Raji (cell line): ENCODE results near the gene PACSIN2.

ENCODE experiments used
- POLR2A ChIP-seq: IDR thresholded peaks from 2 replicates; pipeline ENCODE4 v1.6.1; 2011; ENCODE audit warnings: low read depth, low read length, control low read depth; ENCODE audit not compliant: insufficient read depth

The PACSIN2 gene

GRCh38 chr22:42918500-42918899 is 96.4 kb downstream of the PACSIN2 start:
- no peak for TF ChIP-seq POLR2A

GRCh38 chr22:42915980-42916765 is 98.8 kb downstream of the PACSIN2 start:
- TF ChIP-seq POLR2A = no peak

DNA sequence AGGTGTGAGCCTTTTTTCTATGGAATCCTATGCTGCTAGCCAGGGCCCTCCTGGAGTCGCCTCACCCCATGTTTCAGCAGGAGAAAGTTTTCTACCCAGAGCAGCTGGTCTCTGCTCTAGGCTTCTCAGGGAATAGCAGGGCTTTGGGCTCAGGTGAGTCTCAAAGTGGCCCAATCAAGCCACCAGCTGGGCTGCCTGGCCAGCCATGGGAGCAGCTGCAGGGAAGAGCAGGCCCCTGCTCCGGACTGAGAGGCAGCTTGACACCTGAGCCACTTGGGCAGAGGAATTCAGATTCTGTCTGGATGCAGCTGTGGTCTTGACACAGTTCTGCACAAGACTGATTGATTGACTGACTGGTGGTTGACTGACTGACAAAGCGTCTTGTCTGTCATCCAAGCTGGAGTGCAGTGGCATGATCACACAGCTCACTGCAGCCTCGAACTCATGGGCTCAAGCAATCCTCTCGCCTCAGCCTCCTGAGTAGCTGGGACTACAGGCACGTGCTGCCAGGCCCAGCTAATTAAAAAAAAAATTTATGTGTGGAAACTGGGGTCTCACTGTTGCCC is 100.4 kb downstream of the PACSIN2 start:
- no peak for TF ChIP-seq POLR2A

GRCh38 chr22:42913874-42914510 is 101.0 kb downstream of the PACSIN2 start:
- TF ChIP-seq POLR2A = no peak

GRCh38 chr22:42912059-42912458 is 102.9 kb downstream of the PACSIN2 start:
- no peak for TF ChIP-seq POLR2A

- TF ChIP-seq POLR2A = no peak
Observed at GRCh38 chr22:42910221-42910942, 104.6 kb downstream of the PACSIN2 start.

GRCh38 chr22:42909363-42910058 is 105.4 kb downstream of the PACSIN2 start:
- TF ChIP-seq POLR2A = no peak

DNA sequence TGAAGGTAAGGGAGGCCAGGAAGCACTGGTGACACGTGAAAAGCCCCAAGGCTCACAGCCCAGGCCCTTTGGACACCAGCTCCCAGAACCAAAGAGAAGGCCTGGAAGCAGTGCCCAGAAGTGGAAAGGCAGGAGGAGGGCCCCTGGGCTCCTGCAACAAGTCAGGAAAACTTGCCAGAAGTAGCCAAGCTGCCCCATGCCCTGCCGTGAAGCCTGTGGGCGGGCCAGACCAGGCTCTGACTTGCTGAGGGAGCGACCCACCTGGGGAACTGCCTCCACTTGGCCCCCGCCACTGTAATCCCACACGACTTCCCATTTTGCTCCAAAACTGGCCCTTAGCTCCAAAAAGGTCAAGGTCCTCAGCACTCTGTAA is 106.6 kb downstream of the PACSIN2 start:
- TF ChIP-seq POLR2A = no peak

- TF ChIP-seq POLR2A = no peak
Observed at GRCh38 chr22:42907404-42908373, 107.3 kb downstream of the PACSIN2 start.

DNA sequence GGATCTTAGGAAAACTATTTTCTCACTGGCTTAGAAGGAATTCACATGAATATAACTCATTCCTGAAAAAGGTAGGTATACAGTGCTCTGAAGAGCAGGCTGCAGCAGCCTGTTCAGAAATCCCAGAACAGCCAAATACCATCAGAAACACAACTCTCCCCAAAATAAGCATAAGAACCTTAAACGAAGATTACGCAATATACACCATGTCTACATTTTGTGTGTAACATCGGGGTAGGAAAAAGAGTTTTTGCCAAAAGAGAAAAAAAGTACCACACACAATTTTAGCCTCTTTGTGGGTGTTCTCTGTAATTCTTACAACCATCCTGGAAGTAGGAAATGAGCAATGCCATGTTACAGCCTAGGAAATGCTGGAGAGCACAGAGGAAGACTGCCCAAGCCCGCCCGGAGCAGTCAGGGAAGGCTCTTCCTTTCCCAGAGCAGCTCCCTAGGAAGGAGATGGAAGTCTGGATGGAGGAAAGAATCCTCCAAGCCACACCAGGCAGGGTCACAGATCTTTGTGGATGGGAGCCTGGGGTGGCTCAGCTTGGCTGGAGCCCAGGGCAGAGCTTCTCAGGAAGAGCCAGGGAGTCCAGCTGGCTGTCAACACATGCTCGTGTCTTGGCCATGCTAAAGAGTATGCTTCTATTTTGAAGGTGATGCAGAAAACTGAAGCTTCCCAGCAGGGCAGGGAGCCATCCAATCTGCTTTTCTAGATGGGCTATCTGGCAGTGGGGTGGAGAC is 108.2 kb downstream of the PACSIN2 start:
- TF ChIP-seq POLR2A = no peak

GRCh38 chr22:42905702-42906183 is 109.2 kb downstream of the PACSIN2 start:
- TF ChIP-seq POLR2A = no peak

- TF ChIP-seq POLR2A = no peak
Observed at GRCh38 chr22:42905217-42905616, 109.7 kb downstream of the PACSIN2 start.

GRCh38 chr22:42904050-42904449 is 110.9 kb downstream of the PACSIN2 start:
- TF ChIP-seq POLR2A = no peak

- no peak for TF ChIP-seq POLR2A
Observed at GRCh38 chr22:42902875-42903510, 112.0 kb downstream of the PACSIN2 start.
